NCI-H1930 (cell line): ENCODE data around the gene NTN1.

Experiments
- DNase-seq, 2 experiments: peaks; one replicate each; lab custom pipeline; 2025; lab: John Stamatoyannopoulos, UW

Gene NTN1

GRCh38 chr17:9006175-9006767 lies 15.0 kb upstream of the NTN1 start:
- DNase-seq, result no peak

GRCh38 chr17:9007052-9007714 lies 14.1 kb upstream of the NTN1 start:
- no peak for DNase-seq

- no peak for DNase-seq
Measured at GRCh38 chr17:9009096-9009495, 12.2 kb upstream of the NTN1 start.

DNA sequence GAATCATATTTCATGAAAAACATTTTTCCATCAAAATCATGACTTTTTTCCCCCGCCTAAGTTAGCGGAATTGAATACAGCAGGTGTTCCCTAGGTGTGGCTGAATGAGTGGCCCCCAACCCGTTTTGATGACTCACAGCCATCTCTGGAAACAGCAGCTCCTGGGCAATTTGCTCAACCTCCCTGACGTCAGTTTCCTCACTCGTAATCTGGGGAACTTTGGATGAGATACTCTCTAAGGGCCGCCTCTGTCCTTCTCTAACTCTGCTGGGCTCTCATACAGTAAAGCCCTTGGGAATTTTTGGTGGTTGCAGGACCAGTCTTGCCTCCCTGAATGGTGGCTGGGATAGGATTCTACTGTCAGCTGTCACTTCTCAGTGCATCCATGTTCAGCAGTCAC lies 11.6 kb upstream of the NTN1 start:
- no peak for DNase-seq

DNA sequence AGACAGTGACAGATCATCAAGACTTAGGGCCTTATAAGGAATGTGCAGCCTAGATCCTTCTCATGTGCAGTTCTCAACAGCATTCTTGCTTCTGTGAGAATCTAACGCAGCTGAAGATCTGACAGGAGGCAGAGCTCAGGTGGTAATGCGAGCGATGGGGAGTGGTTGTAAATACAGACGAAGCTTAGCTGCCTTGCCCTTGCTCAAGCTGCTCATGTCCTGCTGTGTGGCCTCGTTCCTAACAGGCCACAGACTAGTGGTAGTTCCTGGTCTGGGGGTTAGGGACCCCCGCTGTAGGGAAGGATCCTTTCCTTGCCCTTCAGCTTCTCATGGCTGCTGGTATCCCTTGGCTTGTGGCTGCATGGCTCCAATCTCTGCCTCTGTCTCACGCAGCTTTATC lies 10.3 kb upstream of the NTN1 start:
- DNase-seq, result no peak

GRCh38 chr17:9016941-9017552 lies 4.3 kb upstream of the NTN1 start:
- DNase-seq, result no peak

- DNase-seq, result no peak
Measured at GRCh38 chr17:9018726-9019125, 2.6 kb upstream of the NTN1 start.

DNA sequence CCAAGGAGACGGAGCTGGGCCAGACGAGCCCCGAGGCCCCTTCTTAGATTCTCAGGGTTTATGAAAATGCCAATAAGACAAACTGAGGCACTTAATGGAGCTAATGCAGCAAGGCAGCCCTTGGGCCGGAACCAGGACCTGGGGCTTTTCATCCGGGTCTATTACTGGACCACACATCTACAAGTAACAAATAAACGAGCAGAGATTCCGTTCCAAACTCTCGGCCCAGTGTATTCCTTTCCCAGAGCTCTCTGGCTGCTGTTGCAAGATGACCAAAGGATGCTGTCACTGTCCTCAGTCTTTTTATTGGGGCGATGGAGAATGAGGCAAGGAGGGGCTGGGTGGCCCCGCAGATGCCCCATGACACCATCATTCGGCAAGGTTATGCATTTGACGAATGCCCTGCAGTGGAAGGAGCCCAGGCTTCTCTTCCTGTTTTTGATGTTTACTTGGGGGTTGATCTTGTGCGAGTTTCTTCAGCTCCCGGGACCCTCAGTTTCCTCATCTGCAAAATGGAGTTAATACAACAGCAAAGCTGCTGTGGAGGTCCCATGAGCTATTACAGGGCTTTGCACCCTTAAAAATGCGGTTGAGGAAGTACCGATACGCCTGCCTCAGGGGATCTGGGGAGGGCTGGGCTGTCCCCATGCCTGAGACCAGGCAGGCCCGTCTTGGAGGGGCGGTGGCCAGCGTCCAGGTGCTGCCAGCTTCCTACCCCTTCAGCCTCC lies 1.1 kb upstream of the NTN1 start:
- DNase-seq, result no peak

DNA sequence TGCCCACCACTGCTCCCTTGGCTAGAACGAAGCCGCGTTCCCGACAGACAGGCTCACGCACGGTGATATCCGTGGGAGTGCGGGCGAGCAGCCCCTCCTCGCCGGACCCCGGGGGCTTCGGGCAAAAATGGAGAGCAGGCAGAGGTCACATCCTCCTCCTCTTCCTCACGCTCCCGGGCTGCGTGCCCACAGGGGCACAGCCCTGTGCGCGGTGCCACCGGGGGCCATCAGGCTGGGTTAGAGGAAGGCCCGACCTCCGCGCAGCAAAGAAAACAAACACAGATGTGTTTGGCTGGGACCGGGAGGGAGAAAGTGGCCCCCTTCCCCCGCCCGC lies 519 bp upstream of the NTN1 start:
- DNase-seq, result no peak

GRCh38 chr17:9021992-9022572 lies 772 bp downstream of the NTN1 start:
- DNase-seq, result no peak

DNA sequence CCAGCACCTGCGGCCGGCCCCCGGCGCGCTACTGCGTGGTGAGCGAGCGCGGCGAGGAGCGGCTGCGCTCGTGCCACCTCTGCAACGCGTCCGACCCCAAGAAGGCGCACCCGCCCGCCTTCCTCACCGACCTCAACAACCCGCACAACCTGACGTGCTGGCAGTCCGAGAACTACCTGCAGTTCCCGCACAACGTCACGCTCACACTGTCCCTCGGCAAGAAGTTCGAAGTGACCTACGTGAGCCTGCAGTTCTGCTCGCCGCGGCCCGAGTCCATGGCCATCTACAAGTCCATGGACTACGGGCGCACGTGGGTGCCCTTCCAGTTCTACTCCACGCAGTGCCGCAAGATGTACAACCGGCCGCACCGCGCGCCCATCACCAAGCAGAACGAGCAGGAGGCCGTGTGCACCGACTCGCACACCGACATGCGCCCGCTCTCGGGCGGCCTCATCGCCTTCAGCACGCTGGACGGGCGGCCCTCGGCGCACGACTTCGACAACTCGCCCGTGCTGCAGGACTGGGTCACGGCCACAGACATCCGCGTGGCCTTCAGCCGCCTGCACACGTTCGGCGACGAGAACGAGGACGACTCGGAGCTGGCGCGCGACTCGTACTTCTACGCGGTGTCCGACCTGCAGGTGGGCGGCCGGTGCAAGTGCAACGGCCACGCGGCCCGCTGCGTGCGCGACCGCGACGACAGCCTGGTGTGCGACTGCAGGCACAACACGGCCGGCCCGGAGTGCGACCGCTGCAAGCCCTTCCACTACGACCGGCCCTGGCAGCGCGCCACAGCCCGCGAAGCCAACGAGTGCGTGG lies 1.5 kb downstream of the NTN1 start:
- no peak for DNase-seq

DNA sequence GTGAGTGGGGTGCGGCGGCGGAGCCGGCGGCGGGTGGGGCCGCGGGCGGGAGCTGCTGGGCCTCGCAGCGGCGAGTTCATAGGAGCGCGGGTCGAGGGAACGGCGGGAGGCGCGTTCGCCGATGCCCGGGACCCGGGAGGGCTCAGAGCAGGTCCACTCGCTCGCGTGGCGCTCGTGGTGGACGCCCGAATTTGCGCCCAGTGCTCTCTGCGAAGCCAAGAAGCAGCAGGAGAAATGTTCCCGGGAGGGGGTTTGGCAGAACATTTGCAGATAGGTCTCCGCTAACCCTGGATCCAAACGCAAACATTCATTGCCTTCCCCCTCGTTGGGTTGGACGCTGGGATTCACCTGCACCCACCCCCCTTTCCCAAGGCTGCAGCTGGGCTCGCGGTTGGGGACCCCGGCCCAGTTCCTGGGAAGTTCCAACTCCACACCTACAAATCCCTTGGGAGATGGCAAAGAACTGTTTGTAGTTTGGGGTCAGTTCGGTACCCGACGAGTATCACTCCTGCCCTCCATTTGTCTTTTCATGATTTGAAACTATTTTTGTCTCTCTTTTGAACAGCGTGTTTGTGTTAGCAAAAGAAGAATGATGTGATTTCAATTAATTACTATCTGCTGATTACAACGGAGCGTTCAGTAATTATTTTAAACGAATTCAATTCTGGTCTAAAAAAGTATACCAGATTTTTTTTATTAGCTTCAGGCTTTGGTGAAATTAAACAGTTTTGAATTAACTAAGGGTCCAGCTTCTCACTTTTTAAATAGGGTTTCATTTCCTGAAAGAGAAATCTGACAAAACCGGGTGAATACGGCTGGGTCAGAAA lies 2.3 kb downstream of the NTN1 start:
- DNase-seq, result no peak

- no peak for DNase-seq
Measured at GRCh38 chr17:9024497-9024896, 3.2 kb downstream of the NTN1 start.

- DNase-seq, result no peak
Measured at GRCh38 chr17:9026741-9027140, 5.4 kb downstream of the NTN1 start.

DNA sequence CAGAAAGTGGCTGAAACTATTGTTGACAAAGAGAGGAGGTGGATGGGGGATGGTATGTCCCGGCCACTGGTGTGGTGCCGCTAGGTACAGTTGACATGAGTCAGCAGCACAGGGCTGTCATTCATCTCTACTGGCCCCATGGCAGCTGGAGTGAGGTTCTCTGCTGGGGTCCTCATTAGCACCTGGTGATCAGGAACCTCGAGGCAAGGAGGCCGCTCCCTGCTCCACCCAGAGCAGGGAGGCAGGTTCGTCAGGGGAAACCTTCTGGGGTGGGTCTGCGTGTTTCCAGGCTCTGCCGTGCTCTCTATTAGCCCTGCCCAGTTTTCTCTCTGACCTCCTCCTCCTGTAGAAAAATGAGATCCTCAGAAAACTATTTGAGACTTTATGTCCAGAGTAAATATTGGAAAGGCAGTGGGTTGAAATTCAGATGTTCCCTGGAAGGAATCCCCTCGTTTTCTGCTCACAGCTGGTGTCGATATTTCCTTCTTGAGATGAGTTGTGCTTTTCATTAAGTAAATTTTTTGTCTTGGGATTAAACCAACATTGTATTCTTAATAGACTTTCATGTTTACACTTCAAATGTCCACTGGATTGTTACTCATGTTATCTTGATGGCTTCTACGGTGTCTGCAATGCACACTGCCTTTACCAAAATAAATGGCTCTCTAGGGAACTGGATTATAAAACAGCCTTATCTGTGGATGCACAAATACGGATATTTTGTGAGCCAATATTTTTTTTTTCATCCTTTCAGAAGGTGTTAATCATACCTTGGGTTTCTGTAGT lies 7.1 kb downstream of the NTN1 start:
- DNase-seq, result no peak

- no peak for DNase-seq
Measured at GRCh38 chr17:9028988-9029570, 7.8 kb downstream of the NTN1 start.

GRCh38 chr17:9032151-9032550 lies 10.8 kb downstream of the NTN1 start:
- DNase-seq, result no peak

GRCh38 chr17:9032583-9032982 lies 11.3 kb downstream of the NTN1 start:
- no peak for DNase-seq

GRCh38 chr17:9035249-9035648 lies 13.9 kb downstream of the NTN1 start:
- DNase-seq, result no peak

DNA sequence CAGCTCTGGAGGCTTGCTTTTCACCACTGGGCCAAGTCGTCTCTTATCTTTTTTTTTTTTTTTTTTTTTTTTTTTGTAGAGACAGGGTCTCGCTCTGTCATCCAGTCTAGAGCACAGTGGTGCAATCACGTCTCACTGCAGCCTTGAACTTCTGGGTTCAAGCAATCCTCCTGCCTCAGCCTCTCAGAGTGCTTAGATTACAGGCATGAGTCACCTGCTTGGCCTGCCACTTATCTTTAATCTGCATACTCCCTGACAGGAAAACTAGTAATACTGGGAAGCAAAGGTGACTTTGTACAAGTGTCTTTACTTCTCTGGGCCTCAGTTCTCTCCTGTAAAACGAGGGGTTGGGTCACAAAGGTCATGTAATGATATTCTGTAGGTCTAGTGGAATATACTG lies 15.0 kb downstream of the NTN1 start:
- no peak for DNase-seq
